ENCODE measurements around the gene U2AF2. TPM values are rescaled to one million over a fixed set of nuclear protein-coding genes. Genes with fewer than 3 reads are reported as not detected.

U2AF2 gene
- total RNA-seq, 4 donors from 2014 or later, result 78.8 to 149 (median 106) TPM

DNA sequence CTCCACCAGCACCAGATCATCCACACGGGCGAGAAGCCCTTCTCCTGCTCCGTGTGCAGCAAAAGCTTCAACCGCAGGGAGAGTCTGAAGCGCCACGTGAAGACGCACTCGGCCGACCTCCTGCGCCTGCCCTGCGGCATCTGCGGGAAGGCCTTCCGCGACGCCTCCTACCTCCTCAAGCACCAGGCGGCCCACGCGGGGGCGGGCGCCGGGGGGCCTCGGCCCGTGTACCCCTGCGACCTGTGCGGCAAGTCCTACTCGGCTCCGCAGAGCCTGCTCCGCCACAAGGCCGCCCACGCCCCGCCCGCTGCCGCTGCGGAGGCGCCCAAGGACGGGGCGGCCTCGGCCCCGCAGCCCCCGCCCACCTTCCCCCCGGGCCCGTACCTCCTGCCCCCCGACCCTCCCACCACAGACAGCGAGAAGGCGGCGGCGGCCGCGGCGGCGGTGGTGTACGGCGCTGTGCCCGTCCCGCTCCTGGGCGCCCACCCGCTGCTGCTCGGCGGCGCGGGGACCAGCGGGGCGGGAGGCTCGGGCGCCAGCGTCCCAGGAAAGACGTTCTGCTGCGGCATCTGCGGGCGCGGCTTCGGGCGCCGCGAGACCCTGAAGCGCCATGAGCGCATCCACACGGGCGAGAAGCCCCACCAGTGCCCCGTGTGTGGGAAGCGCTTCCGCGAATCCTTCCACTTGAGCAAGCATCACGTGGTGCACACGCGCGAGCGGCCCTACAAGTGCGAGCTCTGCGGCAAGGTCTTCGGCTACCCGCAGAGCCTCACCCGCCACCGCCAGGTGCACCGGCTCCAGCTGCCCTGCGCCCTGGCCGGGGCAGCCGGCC lies 39.9 kb upstream of the U2AF2 start:
- no peak for DNase-seq (ENCODE audit: low spot score in 2 of 2)
- TF ChIP-seq CTCF (IDR thresholded peaks at IDR 0.05) (no peak), POLR2A (IDR thresholded peaks at IDR 0.05) (no peak)
- intact Hi-C loops (cut with DNase I; ENCODE audit: low total_unique reads), result loop anchor here (10.0 kb wide), 1 partner anchor 100 kb away; no protein-coding TSS in a partner anchor
- no peak overlapping the region for H3K4me3 ChIP-seq (ENCODE audit: low read depth, poor library complexity, severe bottlenecking)
- 97 to 98% methylated on average over 61 to 83 of the region's 98 CpGs for WGBS, 2 donors

DNA sequence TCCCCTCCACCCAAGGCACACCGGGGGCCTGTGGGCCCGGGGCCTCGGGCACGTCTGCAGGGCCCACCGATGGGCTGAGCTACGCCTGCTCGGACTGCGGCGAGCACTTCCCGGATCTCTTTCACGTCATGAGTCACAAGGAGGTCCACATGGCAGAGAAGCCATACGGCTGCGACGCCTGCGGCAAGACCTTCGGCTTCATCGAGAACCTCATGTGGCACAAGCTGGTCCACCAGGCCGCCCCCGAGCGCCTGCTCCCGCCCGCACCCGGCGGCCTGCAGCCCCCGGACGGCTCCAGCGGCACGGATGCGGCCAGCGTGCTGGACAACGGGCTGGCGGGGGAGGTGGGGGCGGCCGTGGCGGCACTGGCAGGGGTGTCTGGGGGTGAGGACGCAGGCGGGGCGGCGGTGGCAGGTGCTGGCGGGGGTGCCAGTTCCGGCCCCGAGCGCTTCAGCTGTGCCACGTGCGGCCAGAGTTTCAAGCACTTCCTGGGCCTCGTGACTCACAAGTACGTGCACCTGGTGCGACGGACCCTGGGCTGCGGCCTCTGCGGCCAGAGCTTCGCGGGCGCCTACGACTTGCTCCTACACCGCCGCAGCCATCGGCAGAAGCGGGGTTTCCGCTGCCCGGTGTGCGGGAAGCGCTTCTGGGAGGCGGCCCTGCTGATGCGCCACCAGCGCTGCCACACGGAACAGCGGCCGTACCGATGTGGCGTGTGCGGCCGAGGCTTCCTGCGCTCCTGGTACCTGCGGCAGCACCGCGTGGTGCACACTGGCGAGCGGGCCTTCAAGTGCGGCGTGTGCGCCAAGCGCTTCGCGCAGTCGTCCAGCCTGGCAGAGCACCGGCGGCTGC lies 39.1 kb upstream of the U2AF2 start:
- intact Hi-C loops (cut with DNase I; ENCODE audit: low total_unique reads), result loop anchor here (10.0 kb wide), 1 partner anchor 101 kb away; no protein-coding TSS in a partner anchor
- WGBS, 2 donors, result 95 to 97% methylated on average over 58 to 76 of the region's 88 CpGs
- DNase-seq (ENCODE audit: low spot score in 2 of 2), result no peak
- H3K4me3 ChIP-seq (ENCODE audit: low read depth, poor library complexity, severe bottlenecking), result no peak overlapping the region
- no peak for TF ChIP-seq CTCF (IDR thresholded peaks at IDR 0.05)
- no peak for TF ChIP-seq POLR2A (IDR thresholded peaks at IDR 0.05)

DNA sequence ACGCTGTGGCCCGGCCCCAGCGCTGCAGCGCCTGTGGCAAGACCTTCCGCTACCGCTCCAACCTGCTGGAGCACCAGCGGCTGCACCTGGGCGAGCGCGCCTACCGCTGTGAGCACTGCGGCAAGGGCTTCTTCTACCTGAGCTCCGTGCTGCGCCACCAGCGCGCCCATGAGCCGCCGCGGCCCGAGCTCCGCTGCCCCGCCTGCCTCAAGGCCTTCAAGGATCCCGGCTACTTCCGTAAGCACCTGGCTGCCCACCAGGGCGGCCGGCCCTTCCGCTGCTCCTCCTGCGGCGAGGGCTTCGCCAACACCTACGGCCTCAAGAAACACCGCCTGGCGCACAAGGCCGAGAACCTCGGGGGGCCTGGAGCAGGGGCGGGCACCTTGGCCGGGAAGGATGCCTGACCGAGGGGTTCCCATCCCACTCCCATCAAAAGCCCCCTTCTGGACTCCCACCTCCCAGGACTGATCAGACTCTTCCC lies 38.4 kb upstream of the U2AF2 start:
- intact Hi-C loops (cut with DNase I; ENCODE audit: low total_unique reads), result loop anchor here (10.0 kb wide), 1 partner anchor 102 kb away; no protein-coding TSS in a partner anchor
- no peak for TF ChIP-seq CTCF (IDR thresholded peaks at IDR 0.05)
- no peak for TF ChIP-seq POLR2A (IDR thresholded peaks at IDR 0.05)
- 97% methylated on average over 20 to 38 of the region's 38 CpGs for WGBS, 2 donors
- DNase-seq (ENCODE audit: low spot score in 2 of 2), result no peak
- H3K4me3 ChIP-seq (ENCODE audit: low read depth, poor library complexity, severe bottlenecking), result no peak overlapping the region

- H3K4me3 ChIP-seq (ENCODE audit: low read depth, poor library complexity, severe bottlenecking), result no peak overlapping the region
- DNase-seq (ENCODE audit: low spot score in 2 of 2), result no peak
- intact Hi-C loops (cut with DNase I; ENCODE audit: low total_unique reads), result loop anchor here (10.0 kb wide), 1 partner anchor 103 kb away; no protein-coding TSS in a partner anchor
- WGBS, 2 donors, result 85 to 88% methylated on average over 8 of the region's 8 CpGs
- no peak for TF ChIP-seq POLR2A (IDR thresholded peaks at IDR 0.05)
- TF ChIP-seq CTCF (IDR thresholded peaks at IDR 0.05), result no peak
Observed at GRCh38 chr19:55617426-55617825, 37.4 kb upstream of the U2AF2 start.

- TF ChIP-seq CTCF (IDR thresholded peaks at IDR 0.05), result no peak
- TF ChIP-seq POLR2A (IDR thresholded peaks at IDR 0.05), result no peak
- intact Hi-C loops (cut with DNase I; ENCODE audit: low total_unique reads), result loop anchor here (10.0 kb wide), 1 partner anchor 104 kb away; no protein-coding TSS in a partner anchor
- no peak for DNase-seq (ENCODE audit: low spot score in 2 of 2)
- 84 to 87% methylated on average over 7 of the region's 7 CpGs for WGBS, 2 donors
- H3K4me3 ChIP-seq (ENCODE audit: low read depth, poor library complexity, severe bottlenecking), result no peak overlapping the region
Observed at GRCh38 chr19:55618426-55618825, 36.4 kb upstream of the U2AF2 start.

All from lower leg skin (tissue), 4 donors.